H9 (cell line): ENCODE data around the gene TGFBR1. TPM values are rescaled to one million over a fixed set of nuclear protein-coding genes. Genes with fewer than 3 reads are reported as not detected.

Source experiments
- DNase-seq: peaks from one replicate; pipeline ENCODE4 v3.0.0-alpha.2; 2017
- H2AFZ ChIP-seq: one replicate; pipeline ENCODE4 v1.6.1; 2013; ENCODE audit warnings: mild to moderate bottlenecking, low read length, control low read depth, moderate library complexity
- H2AK5ac ChIP-seq: 2 replicates; pipeline ENCODE4 v1.6.1; 2013; ENCODE audit warnings: low read length, control low read depth, mixed read lengths; ENCODE audit not compliant: insufficient read length
- H2BK120ac ChIP-seq: one replicate; pipeline ENCODE4 v1.6.1; 2013; ENCODE audit warnings: low read depth, mild to moderate bottlenecking, low read length, control low read depth, inconsistent platforms; ENCODE audit not compliant: poor library complexity, severe bottlenecking
- H2BK12ac ChIP-seq: 2 replicates; pipeline ENCODE4 v1.6.1; 2013; ENCODE audit warnings: low read length, control low read depth, mixed read lengths, low read depth; ENCODE audit not compliant: insufficient read length
- H2BK15ac ChIP-seq: 2 replicates; pipeline ENCODE4 v1.6.1; 2013; ENCODE audit warnings: low read depth, low read length, control low read depth
- H2BK20ac ChIP-seq: one replicate; pipeline ENCODE4 v1.6.1; 2013; ENCODE audit warnings: low read depth, mild to moderate bottlenecking, low read length, control low read depth, inconsistent platforms; ENCODE audit not compliant: poor library complexity, severe bottlenecking
- H2BK5ac ChIP-seq: 2 replicates; pipeline ENCODE4 v1.6.1; 2013; ENCODE audit warnings: low read length, control low read depth, mixed read lengths; ENCODE audit not compliant: insufficient read length
- H3K14ac ChIP-seq: 2 replicates; pipeline ENCODE4 v1.6.1; 2013; ENCODE audit warnings: low read length, control low read depth; ENCODE audit not compliant: insufficient read depth
- H3K18ac ChIP-seq: 2 replicates; pipeline ENCODE4 v1.6.1; 2013; ENCODE audit warnings: low read depth, mild to moderate bottlenecking, mixed read lengths, low read length, control low read depth; ENCODE audit not compliant: insufficient read length
- H3K23ac ChIP-seq: 2 replicates; pipeline ENCODE4 v1.6.1; 2013; ENCODE audit warnings: low read length, control low read depth, mixed read lengths, low read depth; ENCODE audit not compliant: insufficient read length
- H3K23me2 ChIP-seq: 2 replicates; pipeline ENCODE4 v1.6.1; 2013; ENCODE audit warnings: low read depth, mild to moderate bottlenecking, mixed read lengths, low read length, control low read depth; ENCODE audit not compliant: insufficient read length, poor library complexity, severe bottlenecking
- H3K27ac ChIP-seq: 2 replicates; pipeline ENCODE4 v1.5.1; 2013; ENCODE audit warnings: low read length, control low read depth, mixed read lengths, low read depth; ENCODE audit not compliant: insufficient read length
- H3K27me3 ChIP-seq: 2 replicates; pipeline ENCODE4 v1.6.1; 2013; ENCODE audit warnings: low read length, control low read depth, inconsistent platforms; ENCODE audit not compliant: insufficient read depth
- H3K4ac ChIP-seq: 2 replicates; pipeline ENCODE4 v1.6.1; 2013; ENCODE audit warnings: low read depth, mild to moderate bottlenecking, control low read depth, inconsistent platforms, low read length, moderate library complexity
- H3K4me1 ChIP-seq: 2 replicates; pipeline ENCODE4 v1.6.1; 2013; ENCODE audit warnings: low read length, control low read depth, inconsistent platforms; ENCODE audit not compliant: insufficient read depth
- H3K4me2 ChIP-seq: 2 replicates; pipeline ENCODE4 v1.6.1; 2013; ENCODE audit warnings: low read length, control low read depth, mixed read lengths; ENCODE audit not compliant: insufficient read length, insufficient read depth
- H3K56ac ChIP-seq: 2 replicates; pipeline ENCODE4 v1.6.1; 2013; ENCODE audit warnings: low read depth, mild to moderate bottlenecking, mixed read lengths, low read length, control low read depth; ENCODE audit not compliant: insufficient read length
- H3K79me1 ChIP-seq: 2 replicates; pipeline ENCODE4 v1.6.1; 2013; ENCODE audit warnings: low read depth, mild to moderate bottlenecking, moderate library complexity, low read length, control low read depth, inconsistent platforms; ENCODE audit not compliant: insufficient read depth, poor library complexity, severe bottlenecking
- H3K79me2 ChIP-seq: 2 replicates; pipeline ENCODE4 v1.6.1; 2013; ENCODE audit warnings: low read length, control low read depth, inconsistent platforms; ENCODE audit not compliant: insufficient read depth
- H3K9ac ChIP-seq: 2 replicates; pipeline ENCODE4 v1.6.1; 2013; ENCODE audit warnings: low read length, control low read depth, mixed read lengths; ENCODE audit not compliant: insufficient read length; ENCODE audit errors: extremely low read depth
- H3K9me3 ChIP-seq: one replicate; pipeline ENCODE4 v1.6.1; 2013; ENCODE audit warnings: low read depth, low read length, inconsistent platforms; ENCODE audit not compliant: control insufficient read depth
- H3T11ph ChIP-seq: one replicate; pipeline ENCODE4 v1.6.1; 2013; ENCODE audit warnings: mild to moderate bottlenecking, low read length, control low read depth, inconsistent platforms
- H4K20me1 ChIP-seq: one replicate; pipeline ENCODE4 v1.6.1; 2013; ENCODE audit not compliant: control insufficient read depth, insufficient read length, insufficient read depth
- H4K5ac ChIP-seq: 2 replicates; pipeline ENCODE4 v1.6.1; 2013; ENCODE audit warnings: low read depth, mild to moderate bottlenecking, mixed read lengths, low read length, control low read depth; ENCODE audit not compliant: insufficient read length
- H4K8ac ChIP-seq: replicated peaks from 2 replicates; pipeline ENCODE4 v1.6.1; 2013; ENCODE audit warnings: low read length, control low read depth, mixed read lengths, low read depth; ENCODE audit not compliant: insufficient read length
- H4K91ac ChIP-seq: 2 replicates; pipeline ENCODE4 v1.6.1; 2013; ENCODE audit warnings: low read depth, mild to moderate bottlenecking, moderate library complexity, mixed read lengths, low read length, control low read depth; ENCODE audit not compliant: insufficient read length
- H3K27ac Mint-ChIP-seq, 3 experiments: 2 replicates in 2 of 3; 3 replicates in 1 of 3; pipeline ENCODE4 v1.8.0; 2020 to 2021; ENCODE audit warnings: mixed read lengths in 3 of 3, mild to moderate bottlenecking in 1 of 3, moderate library complexity in 1 of 3
- H3K27me3 Mint-ChIP-seq: 2 replicates; pipeline ENCODE4 v1.8.0; 2021; ENCODE audit warnings: low read depth, mild to moderate bottlenecking, moderate library complexity, mixed read lengths
- H3K36me3 Mint-ChIP-seq, 3 experiments: 2 replicates in 2 of 3; 3 replicates in 1 of 3; pipeline ENCODE4 v1.8.0; 2020 to 2021; ENCODE audit warnings: low read depth in 3 of 3, mixed read lengths in 3 of 3; ENCODE audit not compliant: insufficient read depth in 1 of 3
- H3K4me1 Mint-ChIP-seq, 2 experiments: 2 replicates each; pipeline ENCODE4 v1.8.0; 2020; ENCODE audit warnings: mixed read lengths in 2 of 2
- H3K4me3 Mint-ChIP-seq, 2 experiments: 2 replicates in 1 of 2; 3 replicates in 1 of 2; pipeline ENCODE4 v1.8.0; 2020 to 2021; ENCODE audit warnings: mild to moderate bottlenecking in 2 of 2, mixed read lengths in 2 of 2, moderate library complexity in 1 of 2
- H3K9me3 Mint-ChIP-seq, 2 experiments: 2 replicates in 1 of 2; 3 replicates in 1 of 2; pipeline ENCODE4 v1.8.0; 2020; ENCODE audit warnings: mild to moderate bottlenecking in 2 of 2, mixed read lengths in 2 of 2, moderate library complexity in 1 of 2
- CTCF ChIP-seq: fragments of 200-600 bp; sonication (generic); conservative IDR thresholded peaks from 3 replicates; pipeline ENCODE4 v1.8.0; 2021; ENCODE audit warnings: antibody characterized with exemption, mild to moderate bottlenecking
- total RNA-seq: library from RNA; stranded (reverse); gene quantifications from 2 replicates; pipeline ENCODE4 v1.2.1, GENCODE V29; 2021

TGFBR1 gene
- total RNA-seq, 1 experiment from 2014 or later = 59.3 TPM

GRCh38 chr9:99147177-99147576 lies 42.3 kb downstream of the TGFBR1 start:
- H2BK12ac ChIP-seq = no peak overlapping the region
- no peak overlapping the region for H3K27ac ChIP-seq
- no peaks in the 10 kb centered on the region for H3K79me2 ChIP-seq
- no peak overlapping the region for H3K14ac ChIP-seq
- no peak overlapping the region for H3K27ac Mint-ChIP-seq
- H3K4me1 ChIP-seq = no peaks in the 10 kb centered on the region
- H3T11ph ChIP-seq = no peak overlapping the region
- H3K9me3 ChIP-seq = no peaks in the 10 kb centered on the region
- H3K4me2 ChIP-seq = no peak overlapping the region
- no peaks in the 10 kb centered on the region for H3K23me2 ChIP-seq
- H3K56ac ChIP-seq = no peak overlapping the region
- H3K4ac ChIP-seq = no peak overlapping the region
- no peak overlapping the region for H4K91ac ChIP-seq
- H2AFZ ChIP-seq = no peak overlapping the region
- H3K18ac ChIP-seq = no peak overlapping the region
- no peak overlapping the region for H3K9ac ChIP-seq
- H2BK120ac ChIP-seq = no peak overlapping the region
- H3K27me3 ChIP-seq = no peaks in the 10 kb centered on the region
- no peak overlapping the region for H2BK20ac ChIP-seq
- no peaks in the 10 kb centered on the region for H3K27me3 Mint-ChIP-seq
- no peak overlapping the region for H3K23ac ChIP-seq
- no peaks in the 10 kb centered on the region for H4K20me1 ChIP-seq
- no peak overlapping the region for H4K8ac ChIP-seq
- H3K79me1 ChIP-seq = no peaks in the 10 kb centered on the region
- H2BK15ac ChIP-seq = no peak overlapping the region
- H3K36me3 Mint-ChIP-seq = peaks cover 22 to 69% (median 61%) of the 10 kb centered on the region in 3 experiments; a peak in 6 of 7 replicates
- H4K5ac ChIP-seq = no peak overlapping the region
- no peaks in the 10 kb centered on the region for H3K9me3 Mint-ChIP-seq
- DNase-seq = no peak
- H3K4me3 Mint-ChIP-seq = no peak overlapping the region
- peaks cover 5 to 7% of the 10 kb centered on the region in 2 experiments; a peak in 2 of 4 replicates for H3K4me1 Mint-ChIP-seq
- no peak for TF ChIP-seq CTCF
- H2AK5ac ChIP-seq = no peak overlapping the region
- no peak overlapping the region for H2BK5ac ChIP-seq
